Panc1 (cell line): ENCODE measurements around the gene PAK6. TPM values are rescaled to one million over a fixed set of nuclear protein-coding genes. Genes with fewer than 3 reads are reported as not detected.

ENCODE experiments used
- ATAC-seq: fragments of 200-7000 bp; cut with Tn5 transposase; 2 replicates; pipeline ENCODE4 v1.9.1; 2020; ENCODE audit warnings: mild to moderate bottlenecking, moderate library complexity
- BruUV-seq: library from RNA; stranded (reverse); fragments of 400-500 nt; replicated peaks from 2 replicates; lab custom pipeline; 2021; lab: Mats Ljungman, UMichigan
- CTCF ChIA-PET: fragments of 300-600 bp; sonication (Branson Sonifier 250); formaldehyde crosslinking; loops from one replicate; lab custom pipeline; 2022; ENCODE audit warnings: antibody characterized with exemption; lab: Charles Lee
- POLR2A ChIA-PET: fragments of 300-600 bp; sonication (Branson Sonifier 250); formaldehyde crosslinking; loops from one replicate; lab custom pipeline; 2022; ENCODE audit warnings: antibody characterized with exemption; lab: Charles Lee
- DNase-seq: peaks from one replicate; pipeline ENCODE4 v3.0.0-alpha.2; 2010; ENCODE audit warnings: low read depth, low spot score
- H3K27ac ChIP-seq: 2 replicates; pipeline ENCODE4 v1.5.1; 2011; ENCODE audit warnings: mild to moderate bottlenecking, low read length, inconsistent platforms
- H3K27me3 ChIP-seq: fragments of 200-500 bp; sonication (Bioruptor generic); 2 replicates; pipeline ENCODE4 v1.6.0; 2014; ENCODE audit warnings: low read length, inconsistent platforms; ENCODE audit not compliant: control insufficient read depth, insufficient read depth
- H3K36me3 ChIP-seq: fragments of 200-500 bp; sonication (Bioruptor generic); 2 replicates; pipeline ENCODE4 v1.5.1; 2014; ENCODE audit warnings: inconsistent platforms, mild to moderate bottlenecking, low read length, moderate library complexity; ENCODE audit not compliant: control insufficient read depth, insufficient read depth
- H3K4me1 ChIP-seq: 2 replicates; pipeline ENCODE4 v1.5.1; 2011; ENCODE audit warnings: inconsistent platforms, mild to moderate bottlenecking, low read length, moderate library complexity; ENCODE audit not compliant: control insufficient read depth, insufficient read depth
- H3K4me3 ChIP-seq, 2 experiments: 2 replicates each; pipeline ENCODE4 v1.5.1; 2011 to 2012; ENCODE audit warnings: low read depth in 2 of 2, low read length in 2 of 2, mild to moderate bottlenecking in 2 of 2, inconsistent platforms in 1 of 2, moderate library complexity in 1 of 2
- H3K9me3 ChIP-seq: fragments of 200-500 bp; sonication (Bioruptor generic); 2 replicates; pipeline ENCODE4 v1.5.1; 2014; ENCODE audit warnings: low read depth, mild to moderate bottlenecking, inconsistent platforms, low read length, moderate library complexity; ENCODE audit not compliant: control insufficient read depth, insufficient read depth
- POLR2AphosphoS5 ChIP-seq: IDR thresholded peaks from 2 replicates; pipeline ENCODE4 v1.6.1; 2012; ENCODE audit warnings: mild to moderate bottlenecking, low read depth, low read length, moderate library complexity
- SIN3A ChIP-seq: IDR thresholded peaks from 2 replicates; pipeline ENCODE4 v1.6.1; 2012; ENCODE audit warnings: low read depth, mild to moderate bottlenecking, low read length, moderate library complexity, borderline replicate concordance; ENCODE audit not compliant: insufficient read depth
- TCF7L2 ChIP-seq: IDR thresholded peaks from 2 replicates; pipeline ENCODE4 v1.6.1; 2011; ENCODE audit warnings: mild to moderate bottlenecking, low read depth, low read length, inconsistent platforms
- in situ Hi-C: cut with HindIII; loops from 2 replicates; pipeline ENCODE4 v1.10.0; 2016; ENCODE audit warnings: low sequenced_read_pairs, low pct_unique_long_range_greater_than_20kb
- intact Hi-C: fragments of 100-400 bp; cut with micrococcal nuclease; formaldehyde crosslinking; loops from one replicate; pipeline ENCODE4 v1.10.0; 2022; ENCODE audit not compliant: unreplicated experiment
- total RNA-seq: library from RNA; stranded (reverse); gene quantifications from one replicate; pipeline ENCODE4 v1.2.1, GENCODE V29; 2021; ENCODE audit not compliant: unreplicated experiment
- TF ChIP-seq, protein P1 (sequence below), 2 experiments: IDR thresholded peaks; 2 replicates each; pipeline ENCODE4 v1.6.1; 2011 to 2012; ENCODE audit warnings: low read depth in 2 of 2, control low read depth in 1 of 2, low read length in 1 of 2, mild to moderate bottlenecking in 1 of 2, moderate library complexity in 1 of 2; ENCODE audit not compliant: insufficient read depth in 1 of 2
- TF ChIP-seq, protein P2 (sequence below): fragments of 450-650 bp; IDR thresholded peaks from 2 replicates; pipeline ENCODE4 v1.5.1; 2017; ENCODE audit warnings: mild to moderate bottlenecking

PAK6 gene
- total RNA-seq, 1 experiment from 2014 or later = 6.3 TPM

DNA sequence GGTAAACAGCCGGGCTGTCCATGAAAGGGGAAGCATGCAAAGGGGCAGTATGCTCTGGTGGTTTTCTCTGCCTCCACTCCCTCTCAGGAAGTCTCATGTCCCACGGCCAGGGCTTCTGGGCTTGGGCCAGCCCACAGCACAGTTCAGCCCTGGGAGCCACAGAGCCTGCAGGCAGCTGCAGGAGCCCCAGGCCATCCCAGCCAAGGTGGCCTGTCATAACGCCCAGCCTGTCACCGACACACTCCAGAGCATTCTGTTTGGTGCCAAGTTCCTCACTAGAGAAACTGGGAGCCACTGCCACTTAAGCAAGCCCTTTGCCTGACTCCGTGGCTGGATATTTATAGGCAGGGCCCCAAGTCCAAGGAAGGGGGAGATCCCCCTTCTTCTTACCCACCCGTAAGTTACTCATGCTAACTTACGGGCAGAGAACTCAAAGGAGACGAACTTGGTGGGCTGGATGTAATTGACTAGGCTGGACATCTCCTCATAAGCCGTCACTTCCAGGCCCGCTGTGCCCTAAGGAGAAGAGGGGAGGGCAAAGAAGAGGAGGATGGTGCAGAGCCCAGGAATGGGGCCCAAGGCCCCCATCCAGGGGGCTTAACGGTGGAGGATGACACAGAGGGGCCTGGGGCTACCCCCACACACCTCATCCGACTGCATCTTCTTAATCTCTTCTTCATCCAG is 57.2 kb downstream of the PAK6 start:
- ChIA-PET CTCF (interaction anchor here (1.2 kb wide), 1 partner anchor 13 kb away, joined by 4 read pairs; no protein-coding TSS in a partner anchor), POLR2A (no interaction called here)
- Histone ChIP-seq H3K36me3 (no peaks in the 10 kb centered on the region), H3K9me3 (peaks cover 6% of the 10 kb centered on the region; the same call in 1 of the 2 replicates), H3K27ac (no peak overlapping the region), H3K4me1 (no peaks in the 10 kb centered on the region), H3K4me3 (no peak overlapping the region), H3K27me3 (no peaks in the 10 kb centered on the region)
- TF ChIP-seq, protein P1, sequence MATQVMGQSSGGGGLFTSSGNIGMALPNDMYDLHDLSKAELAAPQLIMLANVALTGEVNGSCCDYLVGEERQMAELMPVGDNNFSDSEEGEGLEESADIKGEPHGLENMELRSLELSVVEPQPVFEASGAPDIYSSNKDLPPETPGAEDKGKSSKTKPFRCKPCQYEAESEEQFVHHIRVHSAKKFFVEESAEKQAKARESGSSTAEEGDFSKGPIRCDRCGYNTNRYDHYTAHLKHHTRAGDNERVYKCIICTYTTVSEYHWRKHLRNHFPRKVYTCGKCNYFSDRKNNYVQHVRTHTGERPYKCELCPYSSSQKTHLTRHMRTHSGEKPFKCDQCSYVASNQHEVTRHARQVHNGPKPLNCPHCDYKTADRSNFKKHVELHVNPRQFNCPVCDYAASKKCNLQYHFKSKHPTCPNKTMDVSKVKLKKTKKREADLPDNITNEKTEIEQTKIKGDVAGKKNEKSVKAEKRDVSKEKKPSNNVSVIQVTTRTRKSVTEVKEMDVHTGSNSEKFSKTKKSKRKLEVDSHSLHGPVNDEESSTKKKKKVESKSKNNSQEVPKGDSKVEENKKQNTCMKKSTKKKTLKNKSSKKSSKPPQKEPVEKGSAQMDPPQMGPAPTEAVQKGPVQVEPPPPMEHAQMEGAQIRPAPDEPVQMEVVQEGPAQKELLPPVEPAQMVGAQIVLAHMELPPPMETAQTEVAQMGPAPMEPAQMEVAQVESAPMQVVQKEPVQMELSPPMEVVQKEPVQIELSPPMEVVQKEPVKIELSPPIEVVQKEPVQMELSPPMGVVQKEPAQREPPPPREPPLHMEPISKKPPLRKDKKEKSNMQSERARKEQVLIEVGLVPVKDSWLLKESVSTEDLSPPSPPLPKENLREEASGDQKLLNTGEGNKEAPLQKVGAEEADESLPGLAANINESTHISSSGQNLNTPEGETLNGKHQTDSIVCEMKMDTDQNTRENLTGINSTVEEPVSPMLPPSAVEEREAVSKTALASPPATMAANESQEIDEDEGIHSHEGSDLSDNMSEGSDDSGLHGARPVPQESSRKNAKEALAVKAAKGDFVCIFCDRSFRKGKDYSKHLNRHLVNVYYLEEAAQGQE (IDR thresholded peaks at IDR 0.05; ENCODE audit: insufficient read depth in 1 of 2, low read depth in 2 of 2, low read length in 1 of 2) = no peak
- TF ChIP-seq SIN3A (no peak), POLR2AphosphoS5 (no peak), TCF7L2 (no peak)
- TF ChIP-seq, protein P2, sequence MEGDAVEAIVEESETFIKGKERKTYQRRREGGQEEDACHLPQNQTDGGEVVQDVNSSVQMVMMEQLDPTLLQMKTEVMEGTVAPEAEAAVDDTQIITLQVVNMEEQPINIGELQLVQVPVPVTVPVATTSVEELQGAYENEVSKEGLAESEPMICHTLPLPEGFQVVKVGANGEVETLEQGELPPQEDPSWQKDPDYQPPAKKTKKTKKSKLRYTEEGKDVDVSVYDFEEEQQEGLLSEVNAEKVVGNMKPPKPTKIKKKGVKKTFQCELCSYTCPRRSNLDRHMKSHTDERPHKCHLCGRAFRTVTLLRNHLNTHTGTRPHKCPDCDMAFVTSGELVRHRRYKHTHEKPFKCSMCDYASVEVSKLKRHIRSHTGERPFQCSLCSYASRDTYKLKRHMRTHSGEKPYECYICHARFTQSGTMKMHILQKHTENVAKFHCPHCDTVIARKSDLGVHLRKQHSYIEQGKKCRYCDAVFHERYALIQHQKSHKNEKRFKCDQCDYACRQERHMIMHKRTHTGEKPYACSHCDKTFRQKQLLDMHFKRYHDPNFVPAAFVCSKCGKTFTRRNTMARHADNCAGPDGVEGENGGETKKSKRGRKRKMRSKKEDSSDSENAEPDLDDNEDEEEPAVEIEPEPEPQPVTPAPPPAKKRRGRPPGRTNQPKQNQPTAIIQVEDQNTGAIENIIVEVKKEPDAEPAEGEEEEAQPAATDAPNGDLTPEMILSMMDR = no peak
- intact Hi-C loops = no loop called here
- ATAC-seq (no peak), DNase-seq (no peak)
- no TSS peak for BruUV-seq
- in situ Hi-C loops = no loop called here

DNA sequence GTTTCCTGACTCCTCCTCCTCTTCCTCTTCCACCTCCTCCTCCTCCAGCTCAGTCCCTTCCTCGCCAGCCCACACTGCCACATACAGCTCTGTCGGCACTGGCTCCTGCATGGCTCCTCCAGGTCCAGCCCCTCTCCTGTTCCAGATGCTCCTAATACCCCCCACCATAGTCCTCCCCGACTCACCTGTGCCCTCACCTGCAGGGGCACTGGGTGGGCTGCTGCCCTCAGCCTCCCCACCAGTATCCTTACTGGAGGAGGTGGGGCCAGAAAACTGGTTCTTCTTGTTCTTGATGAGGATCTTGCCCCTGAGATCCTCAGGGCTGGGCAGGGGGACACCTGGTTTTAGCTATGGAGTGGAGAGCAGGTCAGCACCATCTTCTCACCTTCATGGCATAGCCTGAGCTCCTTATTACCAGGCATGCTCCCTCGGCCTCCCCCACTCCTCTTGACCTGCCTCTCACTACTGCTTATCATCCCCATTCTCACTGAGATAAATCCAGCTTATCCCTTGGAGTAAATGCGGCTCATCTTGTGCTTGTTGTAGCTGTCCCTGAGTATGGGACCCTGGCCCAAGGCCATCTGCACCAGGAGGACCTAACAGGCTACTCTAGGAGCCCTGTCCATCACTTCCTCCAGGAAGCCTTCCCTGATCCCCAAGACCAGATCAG is 57.8 kb downstream of the PAK6 start:
- BruUV-seq = no TSS peak
- intact Hi-C loops = no loop called here
- H3K27me3 ChIP-seq = no peaks in the 10 kb centered on the region

More for the DNA sequence above, 57.8 kb downstream of the PAK6 start:
- Histone ChIP-seq H3K4me3 (no peak overlapping the region), H3K36me3 (no peaks in the 10 kb centered on the region), H3K4me1 (no peaks in the 10 kb centered on the region), H3K9me3 (peaks cover 6% of the 10 kb centered on the region; the same call in 1 of the 2 replicates), H3K27ac (no peak overlapping the region)
- DNase-seq (no peak), ATAC-seq (no peak)
- TF ChIP-seq SIN3A = no peak
- TF ChIP-seq, protein P1 (IDR thresholded peaks at IDR 0.05; ENCODE audit: insufficient read depth in 1 of 2, low read depth in 2 of 2, low read length in 1 of 2) = no peak
- TF ChIP-seq, protein P2 = no peak
- TF ChIP-seq TCF7L2 = no peak
- CTCF ChIA-PET = no interaction called here
- in situ Hi-C loops = no loop called here
- POLR2A ChIA-PET = no interaction called here
